Right kidney (tissue), 1 donor: ENCODE data around the gene SELENON.

Experiments
- DNase-seq: peaks from one replicate; pipeline ENCODE4 v3.0.0-alpha.2; 2016

Gene SELENON

DNA sequence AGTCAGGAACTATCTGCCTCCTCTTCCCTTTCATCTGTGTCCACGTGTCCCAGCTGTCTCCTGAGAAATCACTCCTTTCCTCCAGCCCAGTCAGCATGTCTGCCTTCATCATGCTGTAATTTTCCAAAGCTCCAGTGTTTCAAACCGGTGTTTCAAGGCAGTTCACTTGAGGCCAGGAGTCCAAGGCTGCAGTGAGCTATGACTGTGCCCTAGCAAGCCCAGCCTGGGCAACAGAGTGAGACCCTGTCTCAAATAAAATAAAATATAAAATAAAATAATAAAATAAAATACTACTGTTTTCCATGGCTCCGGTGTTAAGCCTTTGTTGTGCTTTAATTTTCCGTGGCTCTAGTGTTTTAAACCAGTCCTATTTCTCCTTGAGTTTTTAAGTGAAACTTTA is 7.9 kb upstream of the SELENON start:
- no peak for DNase-seq

DNA sequence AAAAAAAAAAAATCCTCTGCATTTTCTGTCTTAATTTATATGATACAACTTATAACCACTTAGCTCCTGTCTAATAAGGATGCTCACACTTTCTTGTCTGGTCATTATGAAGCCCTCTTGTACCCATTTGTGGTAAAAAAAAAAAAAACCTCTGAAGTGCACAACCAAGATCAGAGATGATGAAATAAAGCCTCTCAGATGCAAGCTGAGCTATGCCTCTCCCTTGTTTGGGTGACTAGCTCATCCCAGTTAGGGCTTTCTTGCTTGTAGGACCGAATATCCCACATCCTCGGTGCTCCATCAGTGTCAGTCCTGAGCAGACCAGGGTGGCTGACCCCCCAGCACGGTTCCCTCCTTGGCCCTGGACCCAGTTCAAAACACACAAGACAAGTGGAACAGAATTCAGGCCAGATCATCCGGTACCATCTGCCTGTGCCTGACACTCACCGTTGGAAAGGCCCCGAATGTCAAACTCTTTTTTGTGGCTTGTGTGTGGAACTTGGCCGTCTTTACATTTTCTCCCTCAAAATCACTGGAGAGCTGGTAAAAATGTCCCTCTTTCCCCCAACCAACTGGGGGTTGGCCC is 6.3 kb upstream of the SELENON start:
- no peak for DNase-seq

DNA sequence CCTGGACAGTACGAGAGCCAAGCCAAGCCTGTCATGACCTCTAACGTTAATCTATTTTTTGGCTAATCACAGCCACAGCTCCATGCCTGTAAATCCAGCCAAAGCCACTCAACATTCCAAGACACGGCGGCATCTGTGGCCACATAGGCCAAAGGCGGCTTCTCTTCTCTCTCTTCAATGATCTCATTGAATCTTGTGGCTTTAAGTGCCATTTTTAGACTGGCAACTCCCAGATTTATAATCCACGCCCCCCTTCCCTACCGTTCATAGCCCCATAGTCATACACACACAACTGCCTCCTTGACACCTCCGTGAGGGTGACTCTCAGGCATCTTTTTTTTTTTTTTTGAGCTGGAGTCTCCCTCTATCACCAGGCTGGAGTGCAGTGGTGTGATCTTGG is 5.7 kb upstream of the SELENON start:
- no peak for DNase-seq

DNA sequence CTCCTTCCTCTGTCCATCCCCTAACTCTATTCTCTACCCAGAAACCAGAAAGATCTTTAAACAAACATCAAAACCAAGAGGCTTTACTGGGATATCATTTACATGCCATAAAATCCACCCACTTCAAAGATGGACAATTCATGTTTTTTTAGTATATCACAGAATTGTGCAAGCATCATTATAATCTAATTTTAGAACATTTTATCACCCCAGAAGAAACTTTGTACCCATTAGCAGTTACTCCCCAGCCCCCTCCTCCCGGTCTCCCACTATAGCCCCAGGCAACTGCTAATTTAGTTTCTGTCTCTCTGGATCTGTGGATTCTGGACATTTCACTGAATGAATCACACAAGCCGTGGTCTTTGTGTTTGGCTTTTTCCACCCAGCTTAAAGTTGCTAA is 4.8 kb upstream of the SELENON start:
- DNase-seq: no peak

DNA sequence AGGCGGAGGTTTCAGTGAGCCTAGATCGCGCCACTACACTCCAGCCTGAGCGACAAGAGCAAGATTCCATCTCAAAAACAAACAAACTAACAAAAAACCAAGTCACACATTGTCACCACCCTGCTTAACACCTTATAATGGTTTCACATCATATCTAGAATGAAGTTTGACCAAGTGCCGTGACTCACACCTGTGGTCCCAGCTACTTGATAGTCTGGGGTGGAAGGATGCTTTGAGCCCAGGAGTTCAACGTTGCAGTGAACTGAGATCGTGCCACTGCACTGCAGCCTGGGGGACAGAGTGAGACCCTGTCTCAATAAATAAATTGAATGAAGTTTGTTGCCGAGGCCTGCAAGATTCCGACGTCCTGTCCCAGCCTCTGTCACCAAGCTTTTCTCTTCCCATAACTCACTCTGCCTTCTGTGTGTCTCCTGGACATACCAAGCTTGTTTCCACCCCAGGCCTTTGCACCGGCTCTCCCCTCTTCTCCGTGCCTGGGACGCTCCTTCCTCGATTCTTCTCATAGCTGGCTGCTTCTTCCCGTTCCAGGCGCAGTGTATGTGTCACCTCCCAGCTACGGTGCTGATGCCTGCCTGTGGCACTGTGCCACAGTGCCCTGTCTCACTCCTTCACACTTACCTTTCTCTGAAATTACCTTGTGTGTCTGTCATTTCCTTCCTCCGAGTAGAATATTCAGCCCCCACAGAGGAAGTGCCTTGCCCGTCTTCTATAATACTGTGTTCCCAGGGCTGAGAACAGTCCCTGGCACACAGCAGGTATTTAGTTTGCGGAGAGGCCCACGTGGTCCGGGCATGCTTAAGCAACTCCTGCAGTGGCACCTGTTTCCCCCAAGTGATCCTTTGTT is 3.8 kb upstream of the SELENON start:
- no peak for DNase-seq

DNA sequence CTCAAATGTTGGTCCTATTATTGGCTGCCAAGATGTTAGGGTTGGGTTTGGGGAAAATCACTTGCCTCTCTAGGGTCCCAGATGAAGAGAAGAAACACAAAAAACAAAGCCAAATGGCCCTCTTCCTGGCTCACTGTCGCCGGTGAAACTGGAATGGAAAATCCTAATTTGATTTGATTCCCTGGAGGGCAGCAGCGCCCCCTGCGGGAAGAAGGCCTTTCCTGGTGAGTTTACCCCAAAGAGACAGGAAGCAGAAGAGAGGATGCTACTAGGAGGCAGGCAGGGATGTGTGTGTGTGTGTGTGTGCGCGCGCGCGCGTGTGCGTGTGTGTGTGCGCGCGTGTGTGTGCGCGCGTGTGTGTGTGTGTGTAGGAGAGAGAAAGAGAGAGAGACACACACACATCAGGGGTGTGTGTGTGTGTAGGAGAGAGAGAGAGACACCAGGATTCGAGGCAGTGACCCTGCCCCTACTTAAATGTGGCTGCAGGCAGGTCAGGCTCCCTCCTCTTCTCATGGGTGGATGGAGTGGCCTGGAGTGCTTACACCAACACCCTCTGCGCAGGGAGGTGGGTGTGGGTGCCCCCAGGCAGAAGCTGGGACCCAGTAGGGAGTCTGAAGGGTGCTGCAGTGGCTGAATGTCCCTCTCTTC is 3.1 kb upstream of the SELENON start:
- DNase-seq: peak; percentile 68

DNA sequence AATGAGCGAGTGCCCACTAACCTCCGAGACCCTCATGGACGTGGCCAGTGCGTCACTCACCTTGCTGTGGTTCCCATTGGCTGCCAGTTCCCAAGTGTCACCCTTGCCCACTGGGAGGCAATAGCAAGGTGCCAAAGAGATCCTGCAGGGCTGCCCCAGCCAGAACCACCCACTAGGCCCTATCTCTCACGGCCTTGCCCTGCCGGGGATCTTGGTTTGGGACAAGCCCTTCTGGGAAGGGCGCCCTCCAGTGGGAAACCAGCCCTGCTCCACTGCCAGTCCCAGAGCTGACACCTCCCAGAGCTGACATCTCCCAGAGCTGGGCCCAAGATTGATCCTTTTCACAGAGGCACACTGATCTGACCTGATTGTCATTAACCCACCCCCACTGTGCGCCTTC is 2.1 kb upstream of the SELENON start:
- no peak for DNase-seq

DNA sequence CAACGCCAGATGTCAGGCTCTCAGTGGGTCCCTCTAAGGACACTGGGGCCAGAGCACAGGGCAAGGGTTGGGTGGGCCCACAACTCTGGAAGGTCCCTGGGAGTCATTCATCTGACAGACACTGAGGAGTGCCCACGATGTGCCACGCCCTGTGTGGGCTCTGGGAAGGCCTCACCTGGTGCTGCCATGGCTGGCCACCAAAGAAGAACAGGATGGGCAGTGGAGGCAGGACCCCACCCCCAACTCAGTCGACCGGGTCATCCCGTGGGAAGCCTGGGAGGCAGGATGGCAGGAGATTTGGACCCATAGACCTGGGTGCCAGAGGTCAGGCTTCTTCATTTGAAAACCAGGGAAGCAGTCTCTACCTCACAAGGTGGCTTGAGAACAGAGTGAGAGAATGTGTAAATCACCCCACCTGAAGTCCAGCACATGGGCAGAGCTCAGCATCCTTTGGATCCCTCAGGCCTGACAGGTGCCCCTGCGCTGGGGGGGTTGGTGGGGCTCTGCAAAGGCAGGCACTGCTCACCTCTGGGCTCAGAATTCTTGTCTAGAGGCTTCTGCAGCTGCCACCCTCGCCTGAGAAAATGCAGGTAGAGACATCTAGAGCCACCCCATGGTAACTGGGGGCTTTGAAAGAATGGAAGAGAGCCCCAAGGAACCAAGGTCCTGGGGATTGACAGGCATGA is 1.2 kb upstream of the SELENON start:
- no peak for DNase-seq

DNA sequence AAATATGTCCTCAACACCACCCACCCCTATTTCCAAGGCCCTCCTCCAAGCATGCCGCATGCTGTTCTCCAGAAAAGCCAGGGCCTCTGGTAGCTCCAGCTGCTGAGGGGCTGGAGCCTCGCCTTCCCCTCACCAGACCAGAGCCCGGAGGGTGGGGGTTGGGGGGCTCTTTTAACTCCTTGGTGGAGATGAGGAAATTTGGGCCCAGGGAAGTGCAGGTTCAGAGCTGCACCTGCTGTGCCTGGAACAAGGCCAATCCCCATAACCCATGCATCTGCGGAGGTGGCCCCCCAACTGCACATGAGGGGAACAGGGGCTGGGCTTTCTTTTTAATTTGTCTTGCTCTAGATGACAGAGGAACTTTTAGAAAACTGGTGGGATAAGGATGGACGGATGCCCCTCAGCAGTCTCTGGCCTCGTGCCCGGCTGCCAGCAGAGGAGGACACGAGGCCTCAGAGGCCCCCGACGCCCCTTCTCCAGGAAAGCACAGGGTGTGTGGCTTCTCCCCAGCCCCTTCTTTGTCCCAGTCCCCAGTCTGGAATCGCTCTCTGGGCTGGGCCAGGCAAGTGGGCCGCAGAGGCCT is 550 bp upstream of the SELENON start:
- peak; percentile 84 for DNase-seq

DNA sequence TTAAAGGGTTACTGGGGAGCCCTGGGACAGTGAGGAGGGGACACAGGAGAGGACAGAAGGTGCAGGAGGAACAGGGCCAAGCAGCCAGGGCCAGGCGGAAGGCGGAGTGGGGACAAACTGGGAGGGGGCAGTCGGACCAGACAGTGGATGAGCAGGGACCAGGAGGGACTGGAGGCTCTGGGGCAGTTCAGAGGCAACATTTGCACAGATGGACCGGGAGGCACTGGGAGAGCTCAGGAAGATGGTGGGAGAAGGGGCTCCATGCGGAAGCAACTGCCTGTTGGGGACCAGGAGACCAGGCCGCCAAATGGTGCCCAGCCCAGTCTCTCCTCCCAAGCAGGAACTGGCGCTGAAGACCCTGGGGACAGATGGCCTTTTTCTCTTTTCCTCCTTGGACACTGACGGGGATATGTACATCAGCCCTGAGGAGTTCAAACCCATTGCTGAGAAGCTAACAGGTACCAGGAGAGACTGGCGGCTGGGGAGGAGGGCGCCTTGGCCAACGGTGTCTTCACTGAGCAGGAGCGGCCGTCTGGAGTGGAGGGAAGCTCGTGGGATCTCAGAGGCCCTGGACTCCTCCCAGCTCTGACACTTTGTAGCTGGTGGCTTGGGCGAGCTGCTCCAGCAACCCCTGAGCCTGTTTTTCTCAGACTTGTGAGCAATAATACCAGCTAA is 847 bp downstream of the SELENON start:
- peak; percentile 61 for DNase-seq

DNA sequence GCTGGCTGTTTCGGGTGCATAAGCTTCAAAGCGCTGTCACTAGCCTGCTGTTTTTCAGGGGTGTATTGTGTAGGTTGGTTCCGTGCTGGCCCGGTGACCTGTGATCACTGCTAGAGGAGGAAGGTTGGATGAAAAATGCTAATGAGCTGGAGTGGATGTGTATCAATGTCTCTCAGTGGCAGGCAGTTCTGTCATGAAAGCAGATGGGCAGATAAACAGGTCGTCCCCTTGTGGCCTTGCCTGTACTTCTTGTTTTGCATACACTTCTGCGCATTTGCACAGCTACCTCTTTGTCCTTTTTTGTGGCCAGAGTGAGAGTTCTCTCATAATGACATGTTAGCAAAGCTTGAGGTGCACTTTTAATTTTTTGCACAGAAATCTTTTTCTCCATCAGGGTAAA is 2.9 kb downstream of the SELENON start:
- DNase-seq: no peak

DNA sequence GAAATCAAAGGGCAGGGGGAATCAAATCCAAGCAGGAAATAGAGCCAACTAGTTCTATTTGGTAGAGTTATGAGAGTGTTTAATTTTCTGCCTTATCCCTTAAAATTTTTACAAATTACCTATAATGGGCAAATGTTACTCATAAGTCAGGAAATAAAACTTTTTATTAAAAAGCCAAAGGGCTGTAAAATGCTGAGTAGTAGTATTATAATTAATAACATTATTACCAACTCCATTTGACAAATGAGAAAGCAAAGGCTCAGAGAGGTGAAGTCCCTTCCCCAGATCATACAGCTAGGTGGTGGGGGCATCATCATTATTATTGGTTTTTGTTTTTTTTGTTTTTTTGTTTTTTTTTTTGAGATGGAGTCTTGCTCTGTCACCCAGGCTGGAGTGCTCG is 3.4 kb downstream of the SELENON start:
- no peak for DNase-seq

DNA sequence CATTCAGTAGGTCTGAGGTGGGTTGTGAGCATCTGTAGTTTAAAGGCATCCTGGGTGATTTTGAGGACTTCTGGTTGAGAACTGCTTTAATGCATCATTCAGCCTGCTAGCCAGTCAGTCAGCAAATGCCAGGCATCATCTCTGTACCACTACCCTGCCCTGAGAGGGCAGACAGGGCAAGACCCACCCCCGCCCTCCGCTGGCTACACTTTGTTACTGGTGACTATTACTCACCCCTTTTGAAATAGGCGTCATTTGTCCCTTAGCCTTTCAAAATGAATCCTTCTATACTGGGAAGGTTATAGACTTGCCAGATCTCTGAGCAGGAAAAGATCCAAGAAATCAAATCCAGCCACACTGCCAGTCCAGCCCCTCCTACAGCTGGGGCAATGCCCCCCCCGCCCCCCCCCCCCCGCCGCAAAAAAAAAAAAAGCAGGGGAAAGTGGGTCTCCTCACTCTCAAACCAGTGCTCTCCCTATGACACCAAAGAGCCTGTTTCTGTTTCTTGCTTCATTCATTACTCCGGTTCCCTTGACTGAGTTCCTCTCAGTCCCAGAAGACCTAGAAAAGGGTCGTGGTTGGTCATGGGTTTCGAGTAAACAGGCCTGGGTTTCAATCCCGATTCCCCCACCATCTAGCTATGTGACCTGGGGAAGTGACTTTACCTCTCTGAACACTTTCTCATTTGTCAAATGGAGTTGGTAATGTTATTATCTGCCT is 4.4 kb downstream of the SELENON start:
- DNase-seq: no peak

DNA sequence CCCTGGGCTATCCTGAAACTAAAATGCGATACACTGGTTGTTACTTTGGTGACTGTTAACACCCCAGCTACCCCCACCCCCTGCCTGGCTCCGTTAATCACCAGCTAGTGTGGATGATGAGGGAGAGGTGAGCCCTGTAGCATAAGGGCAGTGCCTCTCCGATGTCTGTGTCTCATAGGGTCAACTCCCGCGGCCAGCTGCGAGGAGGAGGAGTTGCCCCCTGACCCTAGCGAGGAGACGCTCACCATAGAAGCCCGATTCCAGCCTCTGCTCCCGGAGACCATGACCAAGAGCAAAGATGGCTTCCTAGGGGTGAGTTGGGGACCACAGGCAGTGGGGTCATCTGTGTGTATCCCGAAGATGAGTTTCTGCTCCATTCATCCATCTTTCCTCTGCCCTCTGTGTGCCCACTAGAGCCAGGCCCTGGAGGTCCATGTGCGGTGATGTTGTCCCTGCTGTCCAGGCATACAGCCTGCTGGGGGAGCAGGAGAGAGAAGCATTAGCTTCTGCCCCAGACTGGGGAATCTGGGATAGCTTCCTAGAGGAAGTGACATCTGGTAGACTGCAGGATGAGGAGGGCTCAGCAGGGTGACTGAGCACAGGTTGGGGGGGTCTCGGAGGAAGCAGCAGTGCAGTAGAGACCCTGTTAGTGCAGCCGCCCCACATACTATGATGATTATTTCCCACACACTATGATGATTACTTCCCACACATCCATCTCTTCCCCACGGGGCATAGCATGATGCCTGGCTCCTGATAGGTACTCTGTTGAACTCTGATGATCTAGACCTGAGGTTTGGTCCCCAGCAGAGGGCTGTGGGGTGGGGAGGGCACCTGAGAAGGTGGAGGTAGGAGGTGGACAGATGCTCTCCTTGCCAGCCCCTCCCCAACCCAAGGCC is 5.2 kb downstream of the SELENON start:
- no peak for DNase-seq

DNA sequence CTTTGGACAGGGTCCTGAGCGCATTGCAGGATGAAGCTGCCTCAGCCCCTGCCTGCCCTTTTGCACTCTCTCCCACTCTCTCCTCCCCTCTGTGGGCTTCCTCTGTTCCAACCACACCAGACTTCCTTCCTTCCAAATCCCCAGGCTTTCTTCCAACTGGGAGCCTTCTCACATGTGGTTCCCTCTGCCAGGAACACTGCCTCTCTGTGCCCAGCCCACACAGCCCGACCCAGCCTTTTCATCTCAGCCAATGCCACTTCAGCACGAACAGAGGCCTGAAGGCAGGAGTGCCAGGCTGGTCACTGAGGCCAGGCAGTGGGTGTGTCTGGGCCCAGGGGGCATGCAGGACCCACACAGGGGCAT is 5.9 kb downstream of the SELENON start:
- no peak for DNase-seq

DNA sequence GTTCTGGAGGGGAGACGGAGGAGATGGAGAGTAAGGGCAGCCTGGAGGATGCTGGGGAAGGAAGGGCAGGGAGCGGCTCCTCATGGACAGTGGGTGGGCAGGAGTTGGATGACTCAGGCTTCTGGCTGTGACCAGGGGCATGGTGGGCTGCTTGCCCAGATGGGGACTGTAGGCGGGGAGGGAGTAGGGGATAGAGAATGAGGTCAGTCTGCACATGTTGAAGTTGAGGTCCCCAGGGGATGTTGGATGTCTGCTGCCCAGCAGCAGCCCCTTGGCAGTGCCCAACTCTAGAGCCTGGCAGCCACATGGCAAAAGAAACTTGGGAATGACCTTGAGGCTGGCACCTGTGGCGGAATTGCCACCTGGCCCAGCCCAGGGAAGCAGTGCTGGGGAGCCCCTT is 6.4 kb downstream of the SELENON start:
- DNase-seq: no peak

DNA sequence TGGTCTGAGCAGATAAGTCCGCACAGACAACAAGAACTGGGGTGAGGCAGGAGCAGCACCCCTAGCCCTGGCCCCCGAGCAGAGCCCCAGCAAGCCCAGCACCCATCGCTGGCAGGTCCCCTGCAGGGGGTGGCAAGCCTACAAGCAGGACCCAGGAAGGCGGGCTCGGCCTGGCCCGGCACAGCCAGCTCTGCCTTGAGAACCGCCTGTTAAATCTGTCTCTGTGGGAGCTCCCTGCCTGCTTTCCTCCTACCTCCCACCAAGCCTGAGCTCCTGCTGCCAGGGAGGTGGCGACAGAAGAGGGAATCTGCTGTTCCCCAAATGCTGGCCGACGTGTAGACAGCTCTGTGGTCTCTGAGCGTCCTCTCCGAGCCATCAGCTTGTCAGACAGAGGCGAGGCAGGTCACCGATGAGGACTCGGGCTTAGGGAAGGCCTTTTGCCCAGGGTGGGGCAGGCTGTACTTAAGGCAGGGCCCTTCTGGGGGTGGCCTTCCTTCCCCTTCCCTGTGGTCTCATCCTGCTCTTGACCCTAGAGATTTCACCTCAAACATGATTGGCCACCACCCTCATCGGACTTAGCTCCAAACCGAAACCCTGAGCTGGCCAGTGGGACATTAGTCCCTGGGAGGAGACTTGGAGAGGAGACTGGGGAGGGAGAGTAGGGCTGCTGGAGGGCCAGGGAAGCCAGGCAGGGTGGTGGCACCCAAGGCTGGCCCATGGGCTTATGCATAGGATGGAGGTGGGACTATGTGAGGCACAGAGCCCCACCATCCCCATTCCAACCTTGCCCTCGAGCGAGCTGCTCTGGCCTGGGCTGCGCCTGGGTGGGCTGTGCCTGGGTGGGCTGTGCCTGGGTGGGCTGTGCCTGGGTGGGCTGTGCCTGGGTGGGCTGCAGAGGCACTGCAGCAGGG is 7.7 kb downstream of the SELENON start:
- no peak for DNase-seq

DNA sequence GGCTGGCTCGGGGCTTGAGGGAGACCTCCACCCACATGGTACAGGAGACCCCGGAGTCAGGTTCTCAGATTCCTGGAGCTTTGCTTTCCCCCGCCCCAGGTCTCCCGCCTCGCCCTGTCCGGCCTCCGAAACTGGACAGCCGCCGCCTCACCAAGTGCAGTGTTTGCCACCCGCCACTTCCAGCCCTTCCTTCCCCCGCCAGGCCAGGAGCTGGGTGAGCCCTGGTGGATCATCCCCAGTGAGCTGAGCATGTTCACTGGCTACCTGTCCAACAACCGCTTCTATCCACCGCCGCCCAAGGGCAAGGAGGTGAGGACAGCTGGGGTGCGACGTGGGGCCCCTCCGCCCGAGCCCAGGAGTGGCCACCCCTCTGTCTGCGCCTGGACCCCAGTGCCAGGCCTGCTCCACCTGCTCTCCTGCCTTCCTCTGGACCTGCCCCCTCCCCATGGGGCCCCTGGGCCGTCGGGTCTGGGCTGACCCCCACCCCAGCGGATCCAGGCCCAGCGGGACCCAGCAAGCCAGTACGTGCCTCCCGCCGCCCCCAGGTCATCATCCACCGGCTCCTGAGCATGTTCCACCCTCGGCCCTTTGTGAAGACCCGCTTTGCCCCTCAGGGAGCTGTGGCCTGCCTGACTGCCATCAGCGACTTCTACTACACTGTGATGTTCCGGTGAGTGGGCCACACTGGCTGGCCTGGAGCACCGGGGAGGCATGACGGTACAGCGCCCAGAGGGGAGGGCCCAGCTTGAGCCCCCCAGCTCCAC is 8.7 kb downstream of the SELENON start:
- no peak for DNase-seq
